GM18867 (cell line): Measurements from ENCODE around the gene TSTD2.
"Not testable (repeated sequence)": the region's sequence is repeated elsewhere in the genome, so short reads cannot be mapped to it uniquely, and the experiment has no call there.

Experiments used
- ATAC-seq: cut with Tn5 transposase; IDR thresholded peaks from one replicate; pipeline ENCODE4 v1.9.1; 2021; ENCODE audit warnings: mild to moderate bottlenecking, moderate library complexity; ENCODE audit not compliant: unreplicated experiment

Gene TSTD2

GRCh38 chr9:97593960-97594359, 39.2 kb downstream of the TSTD2 start:
- no peak for ATAC-seq

GRCh38 chr9:97592126-97592525, 41.0 kb downstream of the TSTD2 start:
- ATAC-seq = no peak

GRCh38 chr9:97591535-97591934, 41.6 kb downstream of the TSTD2 start:
- ATAC-seq = no peak

- ATAC-seq = not testable (repeated sequence)
These were observed 46.3 kb downstream of the TSTD2 start for GRCh38 chr9:97586909-97587308.

- ATAC-seq = not testable (repeated sequence)
These were observed 48.4 kb downstream of the TSTD2 start for GRCh38 chr9:97584778-97585177.

- not testable (repeated sequence) for ATAC-seq
These were observed 51.6 kb downstream of the TSTD2 start for GRCh38 chr9:97581590-97581989.

GRCh38 chr9:97579914-97580313, 53.3 kb downstream of the TSTD2 start:
- no peak for ATAC-seq

GRCh38 chr9:97578846-97579245, 54.3 kb downstream of the TSTD2 start:
- no peak for ATAC-seq

- ATAC-seq = no peak
These were observed 56.1 kb downstream of the TSTD2 start for GRCh38 chr9:97577051-97577450.

- ATAC-seq = no peak
These were observed 57.4 kb downstream of the TSTD2 start for GRCh38 chr9:97575673-97576200.

- ATAC-seq = not testable (repeated sequence)
These were observed 58.1 kb downstream of the TSTD2 start for GRCh38 chr9:97574921-97575672.

- ATAC-seq = not testable (repeated sequence)
These were observed 59.0 kb downstream of the TSTD2 start for GRCh38 chr9:97574101-97574571.

GRCh38 chr9:97573482-97574073, 59.6 kb downstream of the TSTD2 start:
- ATAC-seq = no peak

- ATAC-seq = no peak
These were observed 60.2 kb downstream of the TSTD2 start for GRCh38 chr9:97572892-97573365.

- ATAC-seq = no peak
These were observed 60.8 kb downstream of the TSTD2 start for GRCh38 chr9:97572196-97572891.

GRCh38 chr9:97571664-97572063, 61.5 kb downstream of the TSTD2 start:
- ATAC-seq = no peak

GRCh38 chr9:97570899-97571298, 62.3 kb downstream of the TSTD2 start:
- ATAC-seq = no peak

- no peak for ATAC-seq
These were observed 64.5 kb downstream of the TSTD2 start for GRCh38 chr9:97568461-97569275.

GRCh38 chr9:97567894-97568202, 65.3 kb downstream of the TSTD2 start:
- no peak for ATAC-seq

GRCh38 chr9:97567182-97567893, 65.8 kb downstream of the TSTD2 start:
- no peak for ATAC-seq
